Fibroblast of lung (primary cell): ENCODE results near the gene SERPINB7.

Experiments
- CTCF ChIP-seq, 2 donors: IDR thresholded peaks in 1 of 2; conservative IDR thresholded peaks in 1 of 2; 1 replicate in 1 of 2; 2 replicates in 1 of 2; pipeline ENCODE4 v1.5.1; 2011 to 2012; ENCODE audit warnings: low read length in 2 of 2, control low read depth in 1 of 2, inconsistent platforms in 1 of 2, low read depth in 1 of 2, mild to moderate bottlenecking in 1 of 2
- EZH2 ChIP-seq: IDR thresholded peaks from 2 replicates; pipeline ENCODE4 v1.5.1; 2012; ENCODE audit warnings: low read length, control low read depth, mild to moderate bottlenecking; ENCODE audit errors: missing control alignments

GRCh38 chr18:63784787-63785452 lies 9.7 kb downstream of the SERPINB7 start:
- no peak for TF ChIP-seq CTCF (conservative IDR thresholded peaks at IDR 0.05 in 1 of 2, IDR thresholded peaks at IDR 0.05 in 1 of 2; ENCODE audit: low read depth in 1 of 2, low read length in 2 of 2)
- TF ChIP-seq EZH2 = no peak
